ENCODE data around the gene CISD2.

CISD2 gene

GRCh38 chr4:102829803-102830202 lies 39.0 kb upstream of the CISD2 start:
- TF ChIP-seq CTCF (IDR thresholded peaks at IDR 0.05; ENCODE audit: low read depth, low read length, missing control alignments) = no peak
- in situ Hi-C loops (cut with HindIII; ENCODE audit: low sequenced_read_pairs) = no loop called here
- DNase-seq (ENCODE audit: low read depth) = no peak

GRCh38 chr4:102832105-102832504 lies 36.7 kb upstream of the CISD2 start:
- DNase-seq (ENCODE audit: low read depth) = no peak
- no peak for TF ChIP-seq CTCF (IDR thresholded peaks at IDR 0.05; ENCODE audit: low read depth, low read length, missing control alignments)
- in situ Hi-C loops (cut with HindIII; ENCODE audit: low sequenced_read_pairs) = no loop called here
- no peak overlapping the region for H3K4me3 ChIP-seq (ENCODE audit: low read depth, low read length)

More at GRCh38 chr4:102829803-102830202, 39.0 kb upstream of the CISD2 start:
- H3K4me3 ChIP-seq (ENCODE audit: low read depth, low read length) = no peak overlapping the region

GRCh38 chr4:102832667-102833066 lies 36.1 kb upstream of the CISD2 start:
- no peak overlapping the region for H3K4me3 ChIP-seq (ENCODE audit: low read depth, low read length)
- TF ChIP-seq CTCF (IDR thresholded peaks at IDR 0.05; ENCODE audit: low read depth, low read length, missing control alignments) = no peak
- DNase-seq (ENCODE audit: low read depth) = no peak
- in situ Hi-C loops (cut with HindIII; ENCODE audit: low sequenced_read_pairs) = no loop called here

GRCh38 chr4:102836596-102836995 lies 32.2 kb upstream of the CISD2 start:
- no peak overlapping the region for H3K4me3 ChIP-seq (ENCODE audit: low read depth, low read length)
- TF ChIP-seq CTCF (IDR thresholded peaks at IDR 0.05; ENCODE audit: low read depth, low read length, missing control alignments) = no peak
- in situ Hi-C loops (cut with HindIII; ENCODE audit: low sequenced_read_pairs) = no loop called here
- no peak for DNase-seq (ENCODE audit: low read depth)

- DNase-seq (ENCODE audit: low read depth) = no peak
- H3K4me3 ChIP-seq (ENCODE audit: low read depth, low read length) = no peak overlapping the region
- no peak for TF ChIP-seq CTCF (IDR thresholded peaks at IDR 0.05; ENCODE audit: low read depth, low read length, missing control alignments)
- in situ Hi-C loops (cut with HindIII; ENCODE audit: low sequenced_read_pairs) = no loop called here
Measured at GRCh38 chr4:102842367-102842766, 26.4 kb upstream of the CISD2 start.

GRCh38 chr4:102843273-102843672 lies 25.5 kb upstream of the CISD2 start:
- in situ Hi-C loops (cut with HindIII; ENCODE audit: low sequenced_read_pairs) = no loop called here
- TF ChIP-seq CTCF (IDR thresholded peaks at IDR 0.05; ENCODE audit: low read depth, low read length, missing control alignments) = no peak
- H3K4me3 ChIP-seq (ENCODE audit: low read depth, low read length) = no peak overlapping the region
- no peak for DNase-seq (ENCODE audit: low read depth)

GRCh38 chr4:102843938-102844337 lies 24.9 kb upstream of the CISD2 start:
- no peak for DNase-seq (ENCODE audit: low read depth)
- in situ Hi-C loops (cut with HindIII; ENCODE audit: low sequenced_read_pairs) = no loop called here
- no peak overlapping the region for H3K4me3 ChIP-seq (ENCODE audit: low read depth, low read length)
- no peak for TF ChIP-seq CTCF (IDR thresholded peaks at IDR 0.05; ENCODE audit: low read depth, low read length, missing control alignments)
